ENCODE results near the gene DCAF8L1. TPM values are rescaled to one million over a fixed set of nuclear protein-coding genes. Genes with fewer than 3 reads are reported as not detected.

DCAF8L1 gene
- total RNA-seq (ENCODE audit: low replicate concordance) = not detected in 2 replicates

GRCh38 chrX:27981349-27981748 lies at the start of gene DCAF8L1:
Gene DCAF8L1 (minus strand): TSS chrX:27981449. CDS start chrX:27981334, 115 bp downstream.

Other genes with a start within 250 kb of the DCAF8L1 start
- not detected in 2 replicates for gene MAGEB10, start 173.5 kb downstream of the DCAF8L1 start, total RNA-seq (ENCODE audit: low replicate concordance)